HEK293 (cell line): Measurements from ENCODE around the gene CFAP300.

Experiments
- CTCF ChIA-PET: fragments of 350-600 bp; formaldehyde crosslinking; extraction: SDS; loops from one replicate; lab custom pipeline; 2021; ENCODE audit warnings: antibody characterized with exemption; lab: Yijun Ruan, JAX
- POLR2A ChIA-PET: fragments of 300-600 bp; formaldehyde crosslinking; extraction: SDS; loops from one replicate; lab custom pipeline; 2020; ENCODE audit warnings: antibody characterized with exemption, inconsistent platforms; lab: Yijun Ruan, JAX
- H3K27ac ChIP-seq: fragments of 200-500 bp; sonication (Bioruptor generic); 2 replicates; pipeline ENCODE4 v1.5.1; 2014; ENCODE audit warnings: low read depth, low read length, control low read depth, inconsistent platforms; ENCODE audit errors: extremely low read depth
- H3K36me3 ChIP-seq, 2 experiments: fragments of 200-500 bp in 1 of 2; sonication (Bioruptor generic) in 1 of 2; 1 replicate in 1 of 2; 2 replicates in 1 of 2; pipeline ENCODE4 v1.5.1; 2014 to 2017; ENCODE audit warnings: inconsistent platforms in 2 of 2, low read length in 2 of 2; ENCODE audit not compliant: control insufficient read depth in 2 of 2, insufficient read depth in 1 of 2
- H3K4me1 ChIP-seq: fragments of 200-500 bp; sonication (Bioruptor generic); 2 replicates; pipeline ENCODE4 v1.5.1; 2014; ENCODE audit warnings: mild to moderate bottlenecking, low read length, inconsistent platforms; ENCODE audit not compliant: control insufficient read depth, insufficient read depth
- H3K4me3 ChIP-seq: 2 replicates; pipeline ENCODE4 v1.5.1; 2011; ENCODE audit warnings: low read depth, mild to moderate bottlenecking, control low read depth, low read length, moderate library complexity
- H3K9me3 ChIP-seq: fragments of 200-500 bp; sonication (Bioruptor generic); 2 replicates; pipeline ENCODE4 v1.5.1; 2014; ENCODE audit warnings: low read depth, low read length, inconsistent platforms; ENCODE audit not compliant: control insufficient read depth, insufficient read depth
- FEZF1 ChIP-seq: fragments of 450-650 bp; formaldehyde crosslinking; IDR thresholded peaks from 2 replicates; pipeline ENCODE4 v1.5.1; 2016; ENCODE audit warnings: missing biosample characterization, missing genetic modification characterization
- GLIS1 ChIP-seq: fragments of 450-650 bp; formaldehyde crosslinking; IDR thresholded peaks from 2 replicates; pipeline ENCODE4 v1.5.1; 2016; ENCODE audit warnings: missing biosample characterization, missing genetic modification characterization
- MYNN ChIP-seq: fragments of 450-650 bp; formaldehyde crosslinking; IDR thresholded peaks from 2 replicates; pipeline ENCODE4 v1.5.1; 2016; ENCODE audit warnings: missing biosample characterization, missing genetic modification characterization, borderline replicate concordance
- PRDM6 ChIP-seq: fragments of 450-650 bp; formaldehyde crosslinking; IDR thresholded peaks from 2 replicates; pipeline ENCODE4 v1.5.1; 2017; ENCODE audit warnings: missing biosample characterization, missing genetic modification characterization
- SP3 ChIP-seq: fragments of 450-650 bp; formaldehyde crosslinking; IDR thresholded peaks from 2 replicates; pipeline ENCODE4 v1.5.1; 2016; ENCODE audit warnings: missing biosample characterization, missing genetic modification characterization
- SP7 ChIP-seq: fragments of 450-650 bp; formaldehyde crosslinking; IDR thresholded peaks from 2 replicates; pipeline ENCODE4 v1.5.1; 2016; ENCODE audit warnings: missing biosample characterization, missing genetic modification characterization
- TCF7L2 ChIP-seq: IDR thresholded peaks from 2 replicates; pipeline ENCODE4 v1.6.1; 2011; ENCODE audit warnings: low read depth, mild to moderate bottlenecking, inconsistent platforms, low read length, moderate library complexity, borderline replicate concordance
- WT1 ChIP-seq: fragments of 450-650 bp; formaldehyde crosslinking; IDR thresholded peaks from 2 replicates; pipeline ENCODE4 v1.5.1; 2016; ENCODE audit warnings: missing biosample characterization, missing genetic modification characterization
- ZIC2 ChIP-seq: fragments of 450-650 bp; formaldehyde crosslinking; IDR thresholded peaks from 2 replicates; pipeline ENCODE4 v1.5.1; 2016; ENCODE audit warnings: missing biosample characterization, missing genetic modification characterization
- ZNF175 ChIP-seq: fragments of 450-650 bp; formaldehyde crosslinking; IDR thresholded peaks from 2 replicates; pipeline ENCODE4 v1.5.1; 2016; ENCODE audit warnings: missing biosample characterization, missing genetic modification characterization
- ZNF423 ChIP-seq: fragments of 450-650 bp; formaldehyde crosslinking; IDR thresholded peaks from 2 replicates; pipeline ENCODE4 v1.5.1; 2016; ENCODE audit warnings: missing biosample characterization, missing genetic modification characterization
- ZNF529 ChIP-seq: fragments of 450-650 bp; formaldehyde crosslinking; IDR thresholded peaks from 2 replicates; pipeline ENCODE4 v1.5.1; 2017; ENCODE audit warnings: missing genetic modification characterization, missing biosample characterization; ENCODE audit not compliant: insufficient replicate concordance
- ZSCAN5A ChIP-seq: fragments of 450-650 bp; formaldehyde crosslinking; IDR thresholded peaks from 2 replicates; pipeline ENCODE4 v1.5.1; 2016; ENCODE audit warnings: missing biosample characterization, missing genetic modification characterization
- TF ChIP-seq, protein P1 (sequence below): fragments of 450-650 bp; formaldehyde crosslinking; IDR thresholded peaks from 2 replicates; pipeline ENCODE4 v1.5.1; 2016; ENCODE audit warnings: missing biosample characterization, missing genetic modification characterization, borderline replicate concordance
- TF ChIP-seq, protein P2 (sequence below): IDR thresholded peaks from 2 replicates; pipeline ENCODE4 v1.6.1; 2011; ENCODE audit warnings: mild to moderate bottlenecking, low read depth, low read length, borderline replicate concordance

The CFAP300 gene

GRCh38 chr11:102117472-102118113 is 70.4 kb downstream of the CFAP300 start:
- H3K27ac ChIP-seq = no peak overlapping the region
- POLR2A ChIA-PET = no interaction called here
- peaks cover 33% of the 10 kb centered on the region for H3K4me1 ChIP-seq
- no peaks in the 10 kb centered on the region for H3K9me3 ChIP-seq
- CTCF ChIA-PET = no interaction called here
- no peaks in the 10 kb centered on the region for H3K36me3 ChIP-seq
- TF ChIP-seq, protein P1, sequence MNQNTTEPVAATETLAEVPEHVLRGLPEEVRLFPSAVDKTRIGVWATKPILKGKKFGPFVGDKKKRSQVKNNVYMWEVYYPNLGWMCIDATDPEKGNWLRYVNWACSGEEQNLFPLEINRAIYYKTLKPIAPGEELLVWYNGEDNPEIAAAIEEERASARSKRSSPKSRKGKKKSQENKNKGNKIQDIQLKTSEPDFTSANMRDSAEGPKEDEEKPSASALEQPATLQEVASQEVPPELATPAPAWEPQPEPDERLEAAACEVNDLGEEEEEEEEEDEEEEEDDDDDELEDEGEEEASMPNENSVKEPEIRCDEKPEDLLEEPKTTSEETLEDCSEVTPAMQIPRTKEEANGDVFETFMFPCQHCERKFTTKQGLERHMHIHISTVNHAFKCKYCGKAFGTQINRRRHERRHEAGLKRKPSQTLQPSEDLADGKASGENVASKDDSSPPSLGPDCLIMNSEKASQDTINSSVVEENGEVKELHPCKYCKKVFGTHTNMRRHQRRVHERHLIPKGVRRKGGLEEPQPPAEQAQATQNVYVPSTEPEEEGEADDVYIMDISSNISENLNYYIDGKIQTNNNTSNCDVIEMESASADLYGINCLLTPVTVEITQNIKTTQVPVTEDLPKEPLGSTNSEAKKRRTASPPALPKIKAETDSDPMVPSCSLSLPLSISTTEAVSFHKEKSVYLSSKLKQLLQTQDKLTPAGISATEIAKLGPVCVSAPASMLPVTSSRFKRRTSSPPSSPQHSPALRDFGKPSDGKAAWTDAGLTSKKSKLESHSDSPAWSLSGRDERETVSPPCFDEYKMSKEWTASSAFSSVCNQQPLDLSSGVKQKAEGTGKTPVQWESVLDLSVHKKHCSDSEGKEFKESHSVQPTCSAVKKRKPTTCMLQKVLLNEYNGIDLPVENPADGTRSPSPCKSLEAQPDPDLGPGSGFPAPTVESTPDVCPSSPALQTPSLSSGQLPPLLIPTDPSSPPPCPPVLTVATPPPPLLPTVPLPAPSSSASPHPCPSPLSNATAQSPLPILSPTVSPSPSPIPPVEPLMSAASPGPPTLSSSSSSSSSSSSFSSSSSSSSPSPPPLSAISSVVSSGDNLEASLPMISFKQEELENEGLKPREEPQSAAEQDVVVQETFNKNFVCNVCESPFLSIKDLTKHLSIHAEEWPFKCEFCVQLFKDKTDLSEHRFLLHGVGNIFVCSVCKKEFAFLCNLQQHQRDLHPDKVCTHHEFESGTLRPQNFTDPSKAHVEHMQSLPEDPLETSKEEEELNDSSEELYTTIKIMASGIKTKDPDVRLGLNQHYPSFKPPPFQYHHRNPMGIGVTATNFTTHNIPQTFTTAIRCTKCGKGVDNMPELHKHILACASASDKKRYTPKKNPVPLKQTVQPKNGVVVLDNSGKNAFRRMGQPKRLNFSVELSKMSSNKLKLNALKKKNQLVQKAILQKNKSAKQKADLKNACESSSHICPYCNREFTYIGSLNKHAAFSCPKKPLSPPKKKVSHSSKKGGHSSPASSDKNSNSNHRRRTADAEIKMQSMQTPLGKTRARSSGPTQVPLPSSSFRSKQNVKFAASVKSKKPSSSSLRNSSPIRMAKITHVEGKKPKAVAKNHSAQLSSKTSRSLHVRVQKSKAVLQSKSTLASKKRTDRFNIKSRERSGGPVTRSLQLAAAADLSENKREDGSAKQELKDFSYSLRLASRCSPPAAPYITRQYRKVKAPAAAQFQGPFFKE (tag by site-specific recombination) = no peak
- TF ChIP-seq PRDM6 (tag by site-specific recombination) = peak; percentile 46; the same call in 1 of the 2 replicates
- H3K4me3 ChIP-seq = no peak overlapping the region

DNA sequence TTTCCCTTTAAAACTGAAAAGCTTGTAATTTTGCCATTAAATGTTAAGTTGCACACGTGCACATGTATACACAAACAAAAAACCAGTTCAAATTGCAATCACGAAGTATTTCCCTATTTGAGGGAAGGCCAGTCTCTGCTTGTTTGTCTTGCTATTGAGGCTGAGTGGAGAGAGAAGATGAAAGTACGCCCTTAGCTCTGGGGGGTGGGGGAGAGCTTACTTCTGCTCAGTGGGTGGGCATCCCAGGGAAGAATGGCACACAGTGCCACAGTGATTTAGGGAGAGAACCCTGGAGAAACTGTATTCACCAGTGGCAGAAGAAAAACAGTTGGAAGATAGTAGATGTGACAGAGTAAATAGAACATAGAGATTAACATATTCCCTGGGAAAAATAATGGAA is 71.7 kb downstream of the CFAP300 start:
- no peak overlapping the region for H3K4me3 ChIP-seq
- POLR2A ChIA-PET = interaction anchor here (0.9 kb wide), 1 partner anchor 237 kb away, joined by 4 read pairs; no protein-coding TSS in a partner anchor
- no peak overlapping the region for H3K27ac ChIP-seq
- CTCF ChIA-PET = interaction anchor here (0.6 to 1.4 kb wide), 2 partner anchors 67 to 161 kb away, joined by 3 to 4 read pairs; no protein-coding TSS in a partner anchor
- peaks cover 33% of the 10 kb centered on the region for H3K4me1 ChIP-seq
- H3K9me3 ChIP-seq = no peaks in the 10 kb centered on the region
- TF ChIP-seq, protein P2, sequence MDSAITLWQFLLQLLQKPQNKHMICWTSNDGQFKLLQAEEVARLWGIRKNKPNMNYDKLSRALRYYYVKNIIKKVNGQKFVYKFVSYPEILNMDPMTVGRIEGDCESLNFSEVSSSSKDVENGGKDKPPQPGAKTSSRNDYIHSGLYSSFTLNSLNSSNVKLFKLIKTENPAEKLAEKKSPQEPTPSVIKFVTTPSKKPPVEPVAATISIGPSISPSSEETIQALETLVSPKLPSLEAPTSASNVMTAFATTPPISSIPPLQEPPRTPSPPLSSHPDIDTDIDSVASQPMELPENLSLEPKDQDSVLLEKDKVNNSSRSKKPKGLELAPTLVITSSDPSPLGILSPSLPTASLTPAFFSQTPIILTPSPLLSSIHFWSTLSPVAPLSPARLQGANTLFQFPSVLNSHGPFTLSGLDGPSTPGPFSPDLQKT = no peak
- TF ChIP-seq ZNF423 (tag by site-specific recombination) (0 out of 2 replicates have a peak, but pooled peaks have one; percentile 16), FEZF1 (0 out of 2 replicates have a peak, but pooled peaks have one; percentile 33), MYNN (tag by site-specific recombination) (no peak), ZNF175 (no peak), ZSCAN5A (tag by site-specific recombination) (no peak), SP7 (tag by site-specific recombination) (no peak), TCF7L2 (peak; percentile 62; the same call in 1 of the 2 replicates), PRDM6 (tag by site-specific recombination) (peak; percentile 66), SP3 (tag by site-specific recombination) (no peak), GLIS1 (peak; percentile 92), ZNF529 (tag by site-specific recombination) (no peak), WT1 (tag by site-specific recombination) (0 out of 2 replicates have a peak, but pooled peaks have one; percentile 42), ZIC2 (tag by site-specific recombination) (peak; percentile 90)
- H3K36me3 ChIP-seq = peaks cover 0 to 3% of the 10 kb centered on the region in 2 experiments; a peak in 1 of 3 replicates
